ENCODE results near the gene EFNA5. TPM values are rescaled to one million over a fixed set of nuclear protein-coding genes. Genes with fewer than 3 reads are reported as not detected.

EFNA5 gene
- total and polyA plus RNA-seq, 4 donors = 4.2 to 11.8 (median 8.3) TPM

- 92 to 94% methylated on average over 3 of the region's 3 CpGs for WGBS, 2 donors
- intact Hi-C loops (cut with DNase I) = no loop called here
Observed at GRCh38 chr5:107516452-107517184, 154.1 kb downstream of the EFNA5 start.

GRCh38 chr5:107515521-107516080, 155.1 kb downstream of the EFNA5 start:
- 96 to 97% methylated on average over 7 of the region's 7 CpGs for WGBS, 2 donors
- ATAC-seq (ENCODE audit: low FRiP score) = no peak
- Histone ChIP-seq H3K27ac (ENCODE audit: low read depth in 1 of 2, low read length in 2 of 2) (no peak overlapping the region), H3K4me1 (ENCODE audit: control insufficient read depth in 1 of 2, insufficient read depth in 2 of 2, low read length in 2 of 2) (no peaks in the 10 kb centered on the region), H3K27me3 (ENCODE audit: control insufficient read depth in 1 of 2, insufficient read depth in 2 of 2, low read length in 1 of 2) (no peaks in the 10 kb centered on the region), H3K9me3 (ENCODE audit: control insufficient read depth, low read length) (no peaks in the 10 kb centered on the region), H3K4me3 (ENCODE audit: low read length in 2 of 2) (no peak overlapping the region), H3K36me3 (ENCODE audit: control insufficient read depth in 1 of 2, insufficient read depth in 2 of 2, low read length in 1 of 2) (no peaks in the 10 kb centered on the region)
- intact Hi-C loops (cut with DNase I) = no loop called here
- no peak for DNase-seq

More at GRCh38 chr5:107516452-107517184, 154.1 kb downstream of the EFNA5 start:
- Histone ChIP-seq H3K4me1 (ENCODE audit: control insufficient read depth in 1 of 2, insufficient read depth in 2 of 2, low read length in 2 of 2) (no peaks in the 10 kb centered on the region), H3K4me3 (ENCODE audit: low read length in 2 of 2) (no peak overlapping the region), H3K9me3 (ENCODE audit: control insufficient read depth, low read length) (no peaks in the 10 kb centered on the region), H3K36me3 (ENCODE audit: control insufficient read depth in 1 of 2, insufficient read depth in 2 of 2, low read length in 1 of 2) (no peaks in the 10 kb centered on the region), H3K27ac (ENCODE audit: low read depth in 1 of 2, low read length in 2 of 2) (no peak overlapping the region), H3K27me3 (ENCODE audit: control insufficient read depth in 1 of 2, insufficient read depth in 2 of 2, low read length in 1 of 2) (no peaks in the 10 kb centered on the region)
- ATAC-seq (ENCODE audit: low FRiP score) (no peak), DNase-seq (no peak)

DNA sequence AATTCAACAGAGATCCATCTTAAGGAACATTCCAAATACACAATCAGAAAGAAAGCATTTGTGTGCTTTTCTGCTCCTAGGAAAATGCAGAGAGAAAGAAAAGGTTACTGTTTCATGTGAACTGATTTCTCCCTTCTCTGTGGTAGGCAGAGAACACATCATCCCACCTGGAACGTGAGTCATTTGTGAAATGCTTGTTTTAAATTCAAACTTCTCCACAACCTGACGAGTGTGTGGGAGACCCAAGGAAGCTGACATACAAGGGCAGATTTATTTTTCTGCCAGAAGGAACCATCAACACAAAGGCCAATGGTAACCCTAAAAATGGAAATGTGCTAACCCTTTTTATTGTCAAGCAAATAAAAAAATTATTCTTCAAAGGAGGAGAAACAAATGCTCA, 156.4 kb downstream of the EFNA5 start:
- H3K9me3 ChIP-seq (ENCODE audit: control insufficient read depth, low read length) = no peaks in the 10 kb centered on the region
- intact Hi-C loops (cut with DNase I) = no loop called here
- no peak overlapping the region for H3K27ac ChIP-seq (ENCODE audit: low read depth in 1 of 2, low read length in 2 of 2)
- no peaks in the 10 kb centered on the region for H3K36me3 ChIP-seq (ENCODE audit: control insufficient read depth in 1 of 2, insufficient read depth in 2 of 2, low read length in 1 of 2)
- no peak overlapping the region for H3K4me3 ChIP-seq (ENCODE audit: low read length in 2 of 2)
- H3K4me1 ChIP-seq (ENCODE audit: control insufficient read depth in 1 of 2, insufficient read depth in 2 of 2, low read length in 2 of 2) = no peaks in the 10 kb centered on the region
- DNase-seq = no peak
- no peaks in the 10 kb centered on the region for H3K27me3 ChIP-seq (ENCODE audit: control insufficient read depth in 1 of 2, insufficient read depth in 2 of 2, low read length in 1 of 2)
- no peak for ATAC-seq (ENCODE audit: low FRiP score)
- 67 to 75% methylated on average over 2 of the region's 2 CpGs for WGBS, 2 donors

GRCh38 chr5:107513337-107514085, 157.2 kb downstream of the EFNA5 start:
- Histone ChIP-seq H3K36me3 (ENCODE audit: control insufficient read depth in 1 of 2, insufficient read depth in 2 of 2, low read length in 1 of 2) (no peaks in the 10 kb centered on the region), H3K4me1 (ENCODE audit: control insufficient read depth in 1 of 2, insufficient read depth in 2 of 2, low read length in 2 of 2) (no peaks in the 10 kb centered on the region), H3K4me3 (ENCODE audit: low read length in 2 of 2) (no peak overlapping the region), H3K27ac (ENCODE audit: low read depth in 1 of 2, low read length in 2 of 2) (no peak overlapping the region), H3K9me3 (ENCODE audit: control insufficient read depth, low read length) (no peaks in the 10 kb centered on the region), H3K27me3 (ENCODE audit: control insufficient read depth in 1 of 2, insufficient read depth in 2 of 2, low read length in 1 of 2) (no peaks in the 10 kb centered on the region)
- intact Hi-C loops (cut with DNase I) = no loop called here
- ATAC-seq (ENCODE audit: low FRiP score) (no peak), DNase-seq (no peak)
- WGBS, 2 donors = 56 to 61% methylated on average over 10 of the region's 10 CpGs

- WGBS, 2 donors = 93 to 96% methylated on average over 3 of the region's 3 CpGs
- no peak overlapping the region for H3K4me3 ChIP-seq (ENCODE audit: low read length in 2 of 2)
- no peak overlapping the region for H3K27ac ChIP-seq (ENCODE audit: low read depth in 1 of 2, low read length in 2 of 2)
- ATAC-seq (ENCODE audit: low FRiP score) (no peak), DNase-seq (no peak)
- no peaks in the 10 kb centered on the region for H3K36me3 ChIP-seq (ENCODE audit: control insufficient read depth in 1 of 2, insufficient read depth in 2 of 2, low read length in 1 of 2)
- no peaks in the 10 kb centered on the region for H3K9me3 ChIP-seq (ENCODE audit: control insufficient read depth, low read length)
- H3K27me3 ChIP-seq (ENCODE audit: control insufficient read depth in 1 of 2, insufficient read depth in 2 of 2, low read length in 1 of 2) = no peaks in the 10 kb centered on the region
- intact Hi-C loops (cut with DNase I) = no loop called here
- H3K4me1 ChIP-seq (ENCODE audit: control insufficient read depth in 1 of 2, insufficient read depth in 2 of 2, low read length in 2 of 2) = no peaks in the 10 kb centered on the region
Observed at GRCh38 chr5:107512029-107512428, 158.7 kb downstream of the EFNA5 start.

DNA sequence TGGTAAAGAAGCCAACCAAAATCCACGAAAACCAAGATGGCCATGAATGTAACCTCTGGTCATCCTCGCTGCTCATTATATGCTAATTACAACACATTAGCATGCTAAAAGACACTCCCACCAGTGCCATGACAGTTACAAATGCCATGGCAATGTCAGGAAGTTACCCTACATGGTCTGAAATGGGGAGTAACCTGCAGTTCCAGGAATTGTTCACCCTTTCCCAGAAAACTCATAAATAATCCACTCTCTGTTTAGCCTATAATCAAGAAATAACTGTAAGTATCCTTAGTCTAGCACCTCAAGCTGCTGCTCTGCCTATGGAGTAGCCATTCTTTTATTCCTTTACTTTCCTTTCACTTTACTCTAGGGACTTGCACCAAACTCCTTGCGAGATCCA, 160.6 kb downstream of the EFNA5 start:
- no peaks in the 10 kb centered on the region for H3K4me1 ChIP-seq (ENCODE audit: control insufficient read depth in 1 of 2, insufficient read depth in 2 of 2, low read length in 2 of 2)
- no peak for ATAC-seq (ENCODE audit: low FRiP score)
- WGBS, 2 donors = 93 to 94% methylated on average over 3 of the region's 3 CpGs

DNA sequence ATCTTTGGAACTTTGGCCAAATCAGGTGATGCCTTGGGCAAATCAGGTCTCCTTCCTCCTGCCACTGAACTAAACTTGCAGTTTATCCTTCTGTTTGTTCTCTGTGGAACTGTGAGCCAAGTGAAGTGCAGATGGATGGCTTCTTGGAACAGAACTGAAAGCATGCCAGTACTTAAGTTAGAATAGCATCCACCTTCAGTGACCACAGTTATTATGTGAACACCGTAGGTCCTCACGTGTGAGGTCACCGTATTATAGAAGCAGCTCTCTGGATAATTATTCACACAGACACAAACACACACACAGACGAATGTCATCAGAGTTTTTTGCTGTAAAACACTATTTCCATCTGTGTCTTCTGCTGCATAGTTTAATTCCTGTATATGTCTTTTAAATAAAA, 162.6 kb downstream of the EFNA5 start:
- Histone ChIP-seq H3K4me1 (ENCODE audit: control insufficient read depth in 1 of 2, insufficient read depth in 2 of 2, low read length in 2 of 2) (no peaks in the 10 kb centered on the region), H3K27me3 (ENCODE audit: control insufficient read depth in 1 of 2, insufficient read depth in 2 of 2, low read length in 1 of 2) (no peaks in the 10 kb centered on the region), H3K4me3 (ENCODE audit: low read length in 2 of 2) (no peak overlapping the region), H3K9me3 (ENCODE audit: control insufficient read depth, low read length) (no peaks in the 10 kb centered on the region), H3K27ac (ENCODE audit: low read depth in 1 of 2, low read length in 2 of 2) (no peak overlapping the region), H3K36me3 (ENCODE audit: control insufficient read depth in 1 of 2, insufficient read depth in 2 of 2, low read length in 1 of 2) (no peaks in the 10 kb centered on the region)
- no peak for ATAC-seq (ENCODE audit: low FRiP score)
- 88 to 91% methylated on average over 4 of the region's 4 CpGs for WGBS, 2 donors
- intact Hi-C loops (cut with DNase I) = no loop called here
- DNase-seq = no peak

More for the DNA sequence above, 160.6 kb downstream of the EFNA5 start:
- no peaks in the 10 kb centered on the region for H3K27me3 ChIP-seq (ENCODE audit: control insufficient read depth in 1 of 2, insufficient read depth in 2 of 2, low read length in 1 of 2)
- H3K36me3 ChIP-seq (ENCODE audit: control insufficient read depth in 1 of 2, insufficient read depth in 2 of 2, low read length in 1 of 2) = no peaks in the 10 kb centered on the region
- no peaks in the 10 kb centered on the region for H3K9me3 ChIP-seq (ENCODE audit: control insufficient read depth, low read length)
- no peak overlapping the region for H3K4me3 ChIP-seq (ENCODE audit: low read length in 2 of 2)
- intact Hi-C loops (cut with DNase I) = no loop called here
- H3K27ac ChIP-seq (ENCODE audit: low read depth in 1 of 2, low read length in 2 of 2) = no peak overlapping the region
- no peak for DNase-seq

DNA sequence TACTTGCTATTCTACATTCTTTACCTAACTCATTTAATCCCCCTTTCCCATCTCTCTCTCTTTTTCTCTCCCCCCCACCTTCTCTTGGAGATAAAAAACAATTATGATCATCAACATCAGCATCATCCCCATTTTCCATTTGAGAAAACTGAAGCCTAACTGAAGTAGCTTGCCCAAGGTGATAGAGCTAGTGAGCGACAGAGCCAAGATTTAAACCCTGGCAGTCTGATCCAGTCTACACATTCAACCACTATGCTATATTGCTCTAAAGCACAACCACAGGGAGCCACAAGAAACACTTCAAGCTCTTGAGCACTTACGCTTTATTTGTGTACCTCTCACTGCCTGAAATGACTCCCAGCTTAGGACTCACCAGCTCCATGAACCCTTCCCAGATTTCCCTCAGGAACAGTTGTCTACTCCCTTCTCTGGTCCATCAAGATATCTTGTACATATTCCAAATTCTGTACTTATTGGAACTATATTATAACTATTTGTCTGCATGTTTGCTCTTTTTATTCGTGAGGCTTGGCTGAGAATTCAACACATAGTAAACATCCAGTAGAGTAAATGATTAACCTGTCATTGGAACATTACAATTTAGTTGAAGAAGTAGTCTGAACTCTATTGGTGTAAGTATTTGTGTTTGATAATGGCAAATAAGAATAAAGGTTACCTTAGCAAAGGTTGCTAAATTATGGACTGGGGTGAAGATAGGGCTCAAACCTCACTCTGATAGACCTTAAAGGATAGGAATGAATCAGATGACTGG, 164.8 kb downstream of the EFNA5 start:
- H3K4me1 ChIP-seq (ENCODE audit: control insufficient read depth in 1 of 2, insufficient read depth in 2 of 2, low read length in 2 of 2) = no peaks in the 10 kb centered on the region
- DNase-seq (no peak), ATAC-seq (ENCODE audit: low FRiP score) (no peak)
- H3K27ac ChIP-seq (ENCODE audit: low read depth in 1 of 2, low read length in 2 of 2) = no peak overlapping the region
- no peak overlapping the region for H3K4me3 ChIP-seq (ENCODE audit: low read length in 2 of 2)
- 80 to 93% methylated on average over 3 of the region's 3 CpGs for WGBS, 2 donors
- H3K9me3 ChIP-seq (ENCODE audit: control insufficient read depth, low read length) = no peaks in the 10 kb centered on the region
- intact Hi-C loops (cut with DNase I) = no loop called here
- H3K27me3 ChIP-seq (ENCODE audit: control insufficient read depth in 1 of 2, insufficient read depth in 2 of 2, low read length in 1 of 2) = no peaks in the 10 kb centered on the region
- H3K36me3 ChIP-seq (ENCODE audit: control insufficient read depth in 1 of 2, insufficient read depth in 2 of 2, low read length in 1 of 2) = peaks cover 0 to 1% of the 10 kb centered on the region in 2 donors

Measured in aorta (tissue), 5 donors.